Hepatocyte (in vitro differentiated cells): ENCODE results near the gene ADAD2. TPM values are rescaled to one million over a fixed set of nuclear protein-coding genes. Genes with fewer than 3 reads are reported as not detected.
"Not testable (repeated sequence)": the region's sequence is repeated elsewhere in the genome, so short reads cannot be mapped to it uniquely, and the experiment has no call there.

Experiments used
- DNase-seq: peaks from one replicate; pipeline ENCODE4 v3.0.0-alpha.2; 2016; ENCODE audit warnings: low spot score
- H2AFZ ChIP-seq: fragments of 200-600 bp; sonication (generic); 2 replicates; pipeline ENCODE4 v1.6.0; 2016; ENCODE audit warnings: antibody characterized with exemption, mild to moderate bottlenecking
- H3K27ac ChIP-seq: fragments of 200-600 bp; sonication (generic); 2 replicates; pipeline ENCODE4 v1.5.1; 2016; ENCODE audit warnings: mild to moderate bottlenecking
- H3K27me3 ChIP-seq: fragments of 200-600 bp; sonication (generic); 2 replicates; pipeline ENCODE4 v1.6.1; 2016
- H3K36me3 ChIP-seq: fragments of 200-600 bp; sonication (generic); replicated peaks from 2 replicates; pipeline ENCODE4 v1.5.1; 2016; ENCODE audit warnings: low read depth; ENCODE audit not compliant: insufficient read depth
- H3K4me1 ChIP-seq: fragments of 200-600 bp; sonication (generic); 2 replicates; pipeline ENCODE4 v1.5.1; 2016; ENCODE audit warnings: mild to moderate bottlenecking, moderate library complexity; ENCODE audit not compliant: insufficient read depth
- H3K4me2 ChIP-seq: fragments of 200-600 bp; sonication (generic); 2 replicates; pipeline ENCODE4 v1.6.0; 2016
- H3K4me3 ChIP-seq: fragments of 200-600 bp; sonication (generic); 2 replicates; pipeline ENCODE4 v1.5.1; 2016; ENCODE audit warnings: mild to moderate bottlenecking
- H3K79me2 ChIP-seq: fragments of 200-600 bp; sonication (generic); 2 replicates; pipeline ENCODE4 v1.6.0; 2017; ENCODE audit warnings: mild to moderate bottlenecking
- H3K9me2 ChIP-seq: fragments of 200-600 bp; sonication (generic); replicated peaks from 2 replicates; pipeline ENCODE4 v1.6.0; 2017; ENCODE audit warnings: mild to moderate bottlenecking; ENCODE audit not compliant: insufficient read depth
- H3K9me3 ChIP-seq: fragments of 200-600 bp; sonication (generic); 2 replicates; pipeline ENCODE4 v1.5.1; 2016; ENCODE audit warnings: low read depth, mild to moderate bottlenecking
- H4K20me1 ChIP-seq: fragments of 200-600 bp; sonication (generic); 2 replicates; pipeline ENCODE4 v1.6.0; 2016; ENCODE audit warnings: mild to moderate bottlenecking; ENCODE audit not compliant: insufficient read depth, poor library complexity, severe bottlenecking
- CTCF ChIP-seq: fragments of 200-600 bp; sonication (generic); IDR thresholded peaks from 2 replicates; pipeline ENCODE4 v1.5.1; 2016; ENCODE audit warnings: antibody characterized with exemption, mild to moderate bottlenecking; ENCODE audit not compliant: poor library complexity
- EZH2 ChIP-seq: fragments of 200-600 bp; sonication (generic); IDR thresholded peaks from 2 replicates; pipeline ENCODE4 v1.6.1; 2016; ENCODE audit warnings: antibody characterized with exemption, mild to moderate bottlenecking, borderline replicate concordance
- EZH2phosphoT487 ChIP-seq: fragments of 200-600 bp; sonication (generic); IDR thresholded peaks from one replicate; pipeline ENCODE4 v1.6.1; 2018; ENCODE audit warnings: antibody characterized with exemption, mild to moderate bottlenecking, low read depth, moderate library complexity; ENCODE audit not compliant: unreplicated experiment, severe bottlenecking
- WGBS: methylation state at CpG from one replicate; pipeline ENCODE4 v1.1.6; 2016; ENCODE audit warnings: low lambda C conversion rate; ENCODE audit errors: missing lambda C conversion rate; 5-methylcytosine and 5-hydroxymethylcytosine counted together
- polyA plus RNA-seq: library from polyadenylated mRNA; unstranded; fragments of >200 nt; fragmentation: Nextera tagmentation; extraction: Ambion mirVana; gene quantifications from 2 replicates; pipeline ENCODE4 v1.2.1, GENCODE V29; 2016
- total RNA-seq: library from RNA; depleted of rRNA; stranded (reverse); fragments of >200 nt; gene quantifications from 2 replicates; pipeline ENCODE4 v1.2.3, GENCODE V29; 2014

ADAD2 gene
- total and polyA plus RNA-seq, 2 experiments from 2014 or later = 0.30 TPM; not detected in 1

GRCh38 chr16:84215531-84215930 is 24.6 kb downstream of the ADAD2 start:
- H3K36me3 ChIP-seq = no peaks in the 10 kb centered on the region
- H3K9me3 ChIP-seq = no peaks in the 10 kb centered on the region
- DNase-seq = no peak
- H4K20me1 ChIP-seq = no peaks in the 10 kb centered on the region
- no peak for TF ChIP-seq CTCF
- no peak for TF ChIP-seq EZH2
- H3K9me2 ChIP-seq = no peaks in the 10 kb centered on the region
- H3K79me2 ChIP-seq = no peaks in the 10 kb centered on the region
- no peak overlapping the region for H3K4me2 ChIP-seq
- no peak overlapping the region for H3K27ac ChIP-seq
- 76% methylated on average over 5 of the region's 5 CpGs for WGBS
- no peak overlapping the region for H3K4me3 ChIP-seq
- no peaks in the 10 kb centered on the region for H3K4me1 ChIP-seq
- H2AFZ ChIP-seq = no peak overlapping the region
- no peaks in the 10 kb centered on the region for H3K27me3 ChIP-seq

DNA sequence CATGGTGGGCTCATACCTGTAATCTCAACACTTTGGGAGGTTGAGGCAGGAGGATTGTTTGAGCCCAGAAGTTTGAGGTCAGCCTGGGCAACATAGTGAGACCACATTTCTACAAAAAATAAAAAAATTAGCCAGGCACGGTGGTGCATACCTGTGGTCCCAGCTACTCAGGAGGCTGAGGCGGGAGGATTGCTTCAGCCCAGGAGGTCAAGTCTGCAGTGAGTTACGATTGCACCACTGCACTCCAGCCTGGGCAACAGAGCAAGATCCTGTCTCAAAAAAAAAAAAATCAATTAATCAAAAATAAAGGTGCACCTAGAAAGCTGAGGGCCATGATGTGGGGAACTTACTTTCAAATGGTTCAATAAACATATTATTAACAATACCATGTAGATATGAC is 25.2 kb downstream of the ADAD2 start:
- not testable (repeated sequence) for H3K4me2 ChIP-seq, H3K9me2 ChIP-seq

DNA sequence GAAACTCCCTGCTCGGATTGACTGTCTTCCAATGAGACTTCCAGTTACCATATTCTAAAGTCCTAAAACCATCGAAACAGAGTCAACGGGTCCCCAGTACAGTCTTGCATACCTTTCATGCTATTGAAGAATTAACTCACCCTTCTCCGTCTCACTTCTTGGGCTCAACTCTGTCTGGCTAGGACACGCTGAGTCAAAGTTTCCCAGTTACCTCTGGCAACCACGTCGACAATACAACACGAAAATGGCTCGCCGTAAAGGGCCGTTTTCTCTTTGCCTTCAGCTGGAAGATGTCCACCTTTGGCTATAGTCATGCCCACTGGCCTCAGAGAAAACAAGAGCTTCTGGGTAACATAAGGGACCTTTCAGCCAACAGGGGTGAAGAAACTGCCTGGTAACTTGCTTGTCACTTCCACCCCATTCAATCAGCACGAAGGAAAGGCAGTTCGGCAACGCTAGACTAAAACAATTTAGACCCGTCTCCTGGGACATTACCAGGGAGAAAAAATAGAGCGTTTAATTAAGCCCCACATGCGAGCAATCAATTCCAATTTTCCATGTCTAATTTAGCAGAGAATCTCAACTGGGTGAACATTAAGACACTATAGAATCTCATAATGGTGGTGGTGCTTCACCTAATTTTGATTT is 27.3 kb downstream of the ADAD2 start:
- H3K9me3 ChIP-seq = no peaks in the 10 kb centered on the region
- WGBS = 84% methylated on average over 17 of the region's 17 CpGs
- no peaks in the 10 kb centered on the region for H4K20me1 ChIP-seq
- no peak overlapping the region for H3K4me3 ChIP-seq
- DNase-seq = no peak
- no peaks in the 10 kb centered on the region for H3K27me3 ChIP-seq
- H3K79me2 ChIP-seq = no peaks in the 10 kb centered on the region
- no peak for TF ChIP-seq CTCF
- no peak overlapping the region for H3K27ac ChIP-seq
- H3K36me3 ChIP-seq = no peaks in the 10 kb centered on the region
- H3K4me1 ChIP-seq = no peaks in the 10 kb centered on the region
- no peak overlapping the region for H2AFZ ChIP-seq
- no peak overlapping the region for H3K4me2 ChIP-seq
- H3K9me2 ChIP-seq = no peaks in the 10 kb centered on the region

More for the DNA sequence above, 25.2 kb downstream of the ADAD2 start:
- H3K79me2 ChIP-seq, H2AFZ ChIP-seq, H3K4me3 ChIP-seq, DNase-seq, H3K36me3 ChIP-seq, H3K27me3 ChIP-seq, H3K4me1 ChIP-seq, H3K27ac ChIP-seq, H4K20me1 ChIP-seq, H3K9me3 ChIP-seq: not testable (repeated sequence)
- 94% methylated on average over 3 of the region's 3 CpGs for WGBS

DNA sequence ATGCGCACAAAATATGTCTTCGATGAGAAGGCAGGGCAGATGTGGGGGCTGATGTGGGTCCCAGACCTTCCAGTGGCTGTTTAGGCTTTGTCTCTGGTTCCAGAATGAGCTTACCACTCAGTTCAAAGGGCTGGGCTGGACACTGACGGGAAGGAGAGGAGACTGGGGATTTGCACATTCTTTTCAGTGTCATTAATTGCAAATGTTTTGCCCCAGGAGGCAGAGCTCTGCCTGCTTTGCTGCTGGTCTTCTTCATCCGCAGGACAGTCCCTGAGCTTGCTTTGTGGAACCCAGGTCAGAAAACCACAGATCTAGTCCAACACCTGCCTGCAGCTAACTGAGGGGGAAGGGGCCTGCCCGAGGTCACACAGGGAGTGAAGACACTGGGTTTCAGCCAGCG is 28.0 kb downstream of the ADAD2 start:
- Histone ChIP-seq H2AFZ (no peak overlapping the region), H3K9me2 (no peaks in the 10 kb centered on the region), H3K9me3 (no peaks in the 10 kb centered on the region), H3K27ac (no peak overlapping the region), H3K4me3 (no peak overlapping the region), H3K27me3 (no peaks in the 10 kb centered on the region), H3K79me2 (no peaks in the 10 kb centered on the region), H3K36me3 (no peaks in the 10 kb centered on the region), H3K4me2 (no peak overlapping the region), H3K4me1 (no peaks in the 10 kb centered on the region), H4K20me1 (no peaks in the 10 kb centered on the region)
- WGBS = 58% methylated on average over 6 of the region's 6 CpGs
- TF ChIP-seq EZH2phosphoT487 (no peak), EZH2 (no peak), CTCF (no peak)
- no peak for DNase-seq
